SK-N-SH (cell line): Measurements from ENCODE around the gene BACE2. TPM values are rescaled to one million over a fixed set of nuclear protein-coding genes. Genes with fewer than 3 reads are reported as not detected.

Experiments
- CTCF ChIA-PET: fragments of 300-600, 350-600 bp; formaldehyde crosslinking; extraction: SDS; loops from one replicate; lab custom pipeline; 2021; lab: Yijun Ruan, JAX
- POLR2A ChIA-PET: fragments of 350-600 bp; sonication (Branson Sonifier 250); formaldehyde crosslinking; extraction: SDS; loops from one replicate; lab custom pipeline; 2020; ENCODE audit warnings: antibody characterized with exemption, inconsistent platforms; lab: Yijun Ruan, JAX
- DNase-seq: peaks from one replicate; pipeline ENCODE4 v3.0.0; 2012
- H2AFZ ChIP-seq: fragments of 200-600 bp; sonication (generic); 2 replicates; pipeline ENCODE4 v1.8.1; 2016; ENCODE audit warnings: antibody characterized with exemption, mild to moderate bottlenecking, low read depth
- H3F3A ChIP-seq: fragments of 200-600 bp; sonication (generic); replicated peaks from 2 replicates; pipeline ENCODE3; 2016; ENCODE audit warnings: antibody characterized with exemption, mild to moderate bottlenecking; ENCODE audit not compliant: insufficient read depth
- H3K27ac ChIP-seq, 2 experiments: fragments of 200-500 bp in 1 of 2; fragments of 200-600 bp in 1 of 2; sonication (Bioruptor generic) in 1 of 2; sonication (generic), shearing (Covaris generic) in 1 of 2; 2 replicates each; pipeline versions ENCODE4 v1.5.1 to v1.6.1; 2014 to 2016; ENCODE audit warnings: low read depth in 2 of 2, inconsistent platforms in 1 of 2, low read length in 1 of 2, mild to moderate bottlenecking in 1 of 2, mixed read lengths in 1 of 2
- H3K27me3 ChIP-seq: fragments of 200-600 bp; sonication (generic), shearing (Covaris generic); 2 replicates; pipeline ENCODE4 v1.6.1; 2016; ENCODE audit warnings: mixed run types; ENCODE audit not compliant: insufficient read depth
- H3K36me3 ChIP-seq, 2 experiments: fragments of 200-500 bp in 1 of 2; fragments of 200-600 bp in 1 of 2; sonication (Bioruptor generic) in 1 of 2; sonication (generic) in 1 of 2; replicated peaks in 1 of 2; 2 replicates each; pipeline versions ENCODE3 to v1.5.1; 2014 to 2016; ENCODE audit warnings: low read length in 1 of 2, mild to moderate bottlenecking in 1 of 2; ENCODE audit not compliant: insufficient read depth in 2 of 2, control insufficient read depth in 1 of 2
- H3K4me1 ChIP-seq, 2 experiments: fragments of 200-500 bp in 1 of 2; fragments of 200-600 bp in 1 of 2; sonication (Bioruptor generic) in 1 of 2; sonication (generic), shearing (Covaris generic) in 1 of 2; 2 replicates each; pipeline versions ENCODE4 v1.5.1 to v1.6.1; 2014 to 2016; ENCODE audit warnings: low read depth in 1 of 2, low read length in 1 of 2, mixed run types in 1 of 2; ENCODE audit not compliant: insufficient read depth in 2 of 2, control insufficient read depth in 1 of 2
- H3K4me2 ChIP-seq: fragments of 200-600 bp; sonication (generic), shearing (Covaris generic); 2 replicates; pipeline ENCODE4 v1.6.1; 2017; ENCODE audit warnings: mixed run types
- H3K4me3 ChIP-seq, 2 experiments: fragments of 200-500 bp in 1 of 2; fragments of 200-600 bp in 1 of 2; sonication (Bioruptor generic) in 1 of 2; sonication (generic), shearing (Covaris generic) in 1 of 2; 2 replicates each; pipeline versions ENCODE4 v1.5.1 to v1.8.1; 2014 to 2016; ENCODE audit warnings: low read depth in 2 of 2, inconsistent platforms in 1 of 2, low read length in 1 of 2, mild to moderate bottlenecking in 1 of 2, mixed read lengths in 1 of 2, moderate library complexity in 1 of 2
- H3K79me2 ChIP-seq: fragments of 200-600 bp; sonication (generic); 2 replicates; pipeline ENCODE4 v1.8.1; 2017; ENCODE audit warnings: mild to moderate bottlenecking; ENCODE audit not compliant: insufficient read depth
- H3K9ac ChIP-seq: fragments of 200-600 bp; sonication (generic); 2 replicates; pipeline ENCODE4 v1.6.1; 2017; ENCODE audit warnings: mixed run types
- H3K9me2 ChIP-seq: fragments of 200-600 bp; sonication (generic); 2 replicates; pipeline ENCODE4 v1.6.1; 2017; ENCODE audit warnings: mixed run types
- H3K9me3 ChIP-seq: fragments of 200-600 bp; sonication (generic); 2 replicates; pipeline ENCODE4 v1.6.1; 2017; ENCODE audit warnings: mixed run types, mild to moderate bottlenecking, moderate library complexity
- H4K20me1 ChIP-seq: fragments of 200-600 bp; sonication (generic); 2 replicates; pipeline ENCODE4 v1.6.1; 2017; ENCODE audit warnings: mild to moderate bottlenecking, mixed run types; ENCODE audit not compliant: insufficient read depth
- ELF1 ChIP-seq: IDR thresholded peaks from 2 replicates; pipeline ENCODE4 v1.4.0; 2012
- FOXM1 ChIP-seq: IDR thresholded peaks from 2 replicates; pipeline ENCODE4 v1.4.0; 2012; ENCODE audit warnings: low read depth, mild to moderate bottlenecking
- MEF2A ChIP-seq: IDR thresholded peaks from 2 replicates; pipeline ENCODE4 v1.4.0; 2012; ENCODE audit warnings: low read depth, borderline replicate concordance
- MXI1 ChIP-seq: IDR thresholded peaks from 2 replicates; pipeline ENCODE4 v1.6.1; 2012; ENCODE audit warnings: mild to moderate bottlenecking, low read depth, low read length, improper control_type of control experiment
- SMC3 ChIP-seq: IDR thresholded peaks from 2 replicates; pipeline ENCODE4 v1.6.1; 2012; ENCODE audit warnings: low read depth, low read length, improper control_type of control experiment
- TCF12 ChIP-seq: IDR thresholded peaks from 2 replicates; pipeline ENCODE4 v1.4.0; 2012
- YY1 ChIP-seq: IDR thresholded peaks from 2 replicates; pipeline ENCODE4 v1.4.0; 2012; ENCODE audit warnings: low read depth, mild to moderate bottlenecking
- WGBS: methylation state at CpG from one replicate; pipeline ENCODE4 v1.1.6; 2017; ENCODE audit warnings: low lambda C conversion rate; 5-methylcytosine and 5-hydroxymethylcytosine counted together
- polyA plus RNA-seq, 3 experiments: library from polyadenylated mRNA; depleted of rRNA; stranded (reverse); fragments of >200 nt; gene quantifications; 2 replicates each; pipeline ENCODE4 v1.2.3, GENCODE V29; 2012
- TF ChIP-seq, protein P1 (sequence below): IDR thresholded peaks from 2 replicates; pipeline ENCODE4; 2012
- TF ChIP-seq, protein P2 (sequence below): IDR thresholded peaks from 2 replicates; pipeline ENCODE4 v1.6.1; 2012; ENCODE audit warnings: mild to moderate bottlenecking, low read depth, low read length, moderate library complexity
- TF ChIP-seq, protein P3 (sequence below): IDR thresholded peaks from 2 replicates; pipeline ENCODE4 v1.4.0; 2012; ENCODE audit warnings: low read depth, borderline replicate concordance
- TF ChIP-seq, protein P4 (sequence below): IDR thresholded peaks from 2 replicates; pipeline ENCODE4 v1.4.0; 2012; ENCODE audit warnings: low read depth, borderline replicate concordance
- TF ChIP-seq, protein P5 (sequence below): fragments of 150-350 bp; IDR thresholded peaks from 2 replicates; pipeline ENCODE4 v1.6.1; 2016; ENCODE audit warnings: mild to moderate bottlenecking, low read depth, low read length

BACE2 gene
- polyA plus RNA-seq, 1 of the 3 experiments (the other 2 are of a cell fraction): 23.4 TPM

DNA sequence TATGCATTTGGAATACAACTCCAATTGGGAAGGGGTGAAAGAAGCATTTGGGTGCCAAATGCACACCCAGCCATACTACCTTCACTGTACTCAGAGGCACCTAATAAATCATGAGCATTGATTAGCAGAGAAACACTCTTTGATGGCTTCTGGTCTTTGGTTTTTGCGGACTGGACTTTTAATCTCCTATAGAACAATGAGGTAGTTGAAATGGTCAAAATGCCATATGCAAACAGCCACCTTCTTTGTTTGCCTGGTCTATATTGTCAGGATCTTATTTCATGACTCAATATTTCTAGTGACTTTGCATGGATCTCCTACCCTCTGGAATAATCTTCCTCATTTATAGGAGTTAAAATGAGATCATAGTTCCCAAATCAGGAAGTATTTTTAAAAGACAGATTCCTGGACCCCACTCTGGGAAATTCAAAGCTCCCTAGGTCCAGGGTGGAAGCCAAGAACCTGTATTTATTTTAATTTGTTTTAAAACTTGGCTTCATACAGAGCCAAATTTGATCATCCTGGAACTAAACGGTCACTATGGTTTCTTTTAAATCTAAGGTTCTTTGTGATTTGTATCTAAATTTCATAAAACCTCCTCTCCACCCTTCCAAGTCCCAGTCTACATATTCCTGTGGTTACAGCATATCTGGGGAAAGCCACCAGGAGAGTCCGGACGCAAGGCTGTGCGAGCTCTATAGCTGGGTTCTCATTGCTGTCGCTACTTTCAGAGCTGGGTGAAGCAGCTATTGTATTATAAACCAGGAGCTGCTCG, 157.4 kb downstream of the BACE2 start:
- Histone ChIP-seq H3K9me2 (no peaks in the 10 kb centered on the region), H4K20me1 (no peaks in the 10 kb centered on the region), H3K9me3 (no peaks in the 10 kb centered on the region), H3K9ac (no peak overlapping the region), H3K79me2 (no peaks in the 10 kb centered on the region), H2AFZ (no peak overlapping the region), H3K27ac (no peak overlapping the region), H3K4me2 (no peak overlapping the region), H3F3A (no peaks in the 10 kb centered on the region), H3K36me3 (no peaks in the 10 kb centered on the region), H3K27me3 (no peaks in the 10 kb centered on the region), H3K4me1 (no peaks in the 10 kb centered on the region), H3K4me3 (no peak overlapping the region)
- DNase-seq: no peak
- 56% methylated on average over 7 of the region's 7 CpGs for WGBS
- TF ChIP-seq ELF1 (no peak), YY1 (no peak), FOXM1 (no peak), MEF2A (no peak), MXI1 (no peak), SMC3 (no peak), TCF12 (no peak)
- TF ChIP-seq, protein P1, sequence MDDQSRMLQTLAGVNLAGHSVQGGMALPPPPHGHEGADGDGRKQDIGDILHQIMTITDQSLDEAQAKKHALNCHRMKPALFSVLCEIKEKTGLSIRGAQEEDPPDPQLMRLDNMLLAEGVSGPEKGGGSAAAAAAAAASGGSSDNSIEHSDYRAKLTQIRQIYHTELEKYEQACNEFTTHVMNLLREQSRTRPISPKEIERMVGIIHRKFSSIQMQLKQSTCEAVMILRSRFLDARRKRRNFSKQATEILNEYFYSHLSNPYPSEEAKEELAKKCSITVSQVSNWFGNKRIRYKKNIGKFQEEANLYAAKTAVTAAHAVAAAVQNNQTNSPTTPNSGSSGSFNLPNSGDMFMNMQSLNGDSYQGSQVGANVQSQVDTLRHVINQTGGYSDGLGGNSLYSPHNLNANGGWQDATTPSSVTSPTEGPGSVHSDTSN: no peak
- TF ChIP-seq, protein P2, sequence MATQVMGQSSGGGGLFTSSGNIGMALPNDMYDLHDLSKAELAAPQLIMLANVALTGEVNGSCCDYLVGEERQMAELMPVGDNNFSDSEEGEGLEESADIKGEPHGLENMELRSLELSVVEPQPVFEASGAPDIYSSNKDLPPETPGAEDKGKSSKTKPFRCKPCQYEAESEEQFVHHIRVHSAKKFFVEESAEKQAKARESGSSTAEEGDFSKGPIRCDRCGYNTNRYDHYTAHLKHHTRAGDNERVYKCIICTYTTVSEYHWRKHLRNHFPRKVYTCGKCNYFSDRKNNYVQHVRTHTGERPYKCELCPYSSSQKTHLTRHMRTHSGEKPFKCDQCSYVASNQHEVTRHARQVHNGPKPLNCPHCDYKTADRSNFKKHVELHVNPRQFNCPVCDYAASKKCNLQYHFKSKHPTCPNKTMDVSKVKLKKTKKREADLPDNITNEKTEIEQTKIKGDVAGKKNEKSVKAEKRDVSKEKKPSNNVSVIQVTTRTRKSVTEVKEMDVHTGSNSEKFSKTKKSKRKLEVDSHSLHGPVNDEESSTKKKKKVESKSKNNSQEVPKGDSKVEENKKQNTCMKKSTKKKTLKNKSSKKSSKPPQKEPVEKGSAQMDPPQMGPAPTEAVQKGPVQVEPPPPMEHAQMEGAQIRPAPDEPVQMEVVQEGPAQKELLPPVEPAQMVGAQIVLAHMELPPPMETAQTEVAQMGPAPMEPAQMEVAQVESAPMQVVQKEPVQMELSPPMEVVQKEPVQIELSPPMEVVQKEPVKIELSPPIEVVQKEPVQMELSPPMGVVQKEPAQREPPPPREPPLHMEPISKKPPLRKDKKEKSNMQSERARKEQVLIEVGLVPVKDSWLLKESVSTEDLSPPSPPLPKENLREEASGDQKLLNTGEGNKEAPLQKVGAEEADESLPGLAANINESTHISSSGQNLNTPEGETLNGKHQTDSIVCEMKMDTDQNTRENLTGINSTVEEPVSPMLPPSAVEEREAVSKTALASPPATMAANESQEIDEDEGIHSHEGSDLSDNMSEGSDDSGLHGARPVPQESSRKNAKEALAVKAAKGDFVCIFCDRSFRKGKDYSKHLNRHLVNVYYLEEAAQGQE: no peak
- TF ChIP-seq, protein P3, sequence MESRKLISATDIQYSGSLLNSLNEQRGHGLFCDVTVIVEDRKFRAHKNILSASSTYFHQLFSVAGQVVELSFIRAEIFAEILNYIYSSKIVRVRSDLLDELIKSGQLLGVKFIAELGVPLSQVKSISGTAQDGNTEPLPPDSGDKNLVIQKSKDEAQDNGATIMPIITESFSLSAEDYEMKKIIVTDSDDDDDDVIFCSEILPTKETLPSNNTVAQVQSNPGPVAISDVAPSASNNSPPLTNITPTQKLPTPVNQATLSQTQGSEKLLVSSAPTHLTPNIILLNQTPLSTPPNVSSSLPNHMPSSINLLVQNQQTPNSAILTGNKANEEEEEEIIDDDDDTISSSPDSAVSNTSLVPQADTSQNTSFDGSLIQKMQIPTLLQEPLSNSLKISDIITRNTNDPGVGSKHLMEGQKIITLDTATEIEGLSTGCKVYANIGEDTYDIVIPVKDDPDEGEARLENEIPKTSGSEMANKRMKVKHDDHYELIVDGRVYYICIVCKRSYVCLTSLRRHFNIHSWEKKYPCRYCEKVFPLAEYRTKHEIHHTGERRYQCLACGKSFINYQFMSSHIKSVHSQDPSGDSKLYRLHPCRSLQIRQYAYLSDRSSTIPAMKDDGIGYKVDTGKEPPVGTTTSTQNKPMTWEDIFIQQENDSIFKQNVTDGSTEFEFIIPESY: no peak
- TF ChIP-seq, protein P4, sequence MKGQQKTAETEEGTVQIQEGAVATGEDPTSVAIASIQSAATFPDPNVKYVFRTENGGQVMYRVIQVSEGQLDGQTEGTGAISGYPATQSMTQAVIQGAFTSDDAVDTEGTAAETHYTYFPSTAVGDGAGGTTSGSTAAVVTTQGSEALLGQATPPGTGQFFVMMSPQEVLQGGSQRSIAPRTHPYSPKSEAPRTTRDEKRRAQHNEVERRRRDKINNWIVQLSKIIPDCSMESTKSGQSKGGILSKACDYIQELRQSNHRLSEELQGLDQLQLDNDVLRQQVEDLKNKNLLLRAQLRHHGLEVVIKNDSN: no peak
- TF ChIP-seq, protein P5, sequence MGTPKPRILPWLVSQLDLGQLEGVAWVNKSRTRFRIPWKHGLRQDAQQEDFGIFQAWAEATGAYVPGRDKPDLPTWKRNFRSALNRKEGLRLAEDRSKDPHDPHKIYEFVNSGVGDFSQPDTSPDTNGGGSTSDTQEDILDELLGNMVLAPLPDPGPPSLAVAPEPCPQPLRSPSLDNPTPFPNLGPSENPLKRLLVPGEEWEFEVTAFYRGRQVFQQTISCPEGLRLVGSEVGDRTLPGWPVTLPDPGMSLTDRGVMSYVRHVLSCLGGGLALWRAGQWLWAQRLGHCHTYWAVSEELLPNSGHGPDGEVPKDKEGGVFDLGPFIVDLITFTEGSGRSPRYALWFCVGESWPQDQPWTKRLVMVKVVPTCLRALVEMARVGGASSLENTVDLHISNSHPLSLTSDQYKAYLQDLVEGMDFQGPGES: no peak
- POLR2A ChIA-PET: no interaction called here
- CTCF ChIA-PET: no interaction called here
